A375 (cell line): Measurements from ENCODE around the gene BAD. TPM values are rescaled to one million over a fixed set of nuclear protein-coding genes. Genes with fewer than 3 reads are reported as not detected.

Experiments used
- small RNA-seq: library from RNA; depleted of rRNA; stranded (forward); fragments of <200 nt; gene quantifications from one replicate; pipeline ENCODE3, GENCODE V24; 2014
- total RNA-seq: library from RNA; depleted of rRNA; stranded (reverse); fragments of >200 nt; shearing (Covaris generic); gene quantifications from 2 replicates; pipeline ENCODE4 v1.2.3, GENCODE V29; 2014; rRNA removed

The BAD gene
- total RNA-seq, 1 experiment from 2014 or later, result 101 TPM

Small RNA genes within 50 kb of the gene (small RNA-seq; reads per million reads assigned to genes)
- not detected for gene RF00019

Other genes with a start within 250 kb of the BAD start
- 1.2 and 1.4 TPM in 2 replicates for gene FLRT1, start 248.7 kb downstream of the BAD start, total RNA-seq
- 97.2 and 109 TPM in 2 replicates for gene MACROD1, start 118.6 kb downstream of the BAD start, total RNA-seq
- gene STIP1, start 98.5 kb downstream of the BAD start, total RNA-seq, result 311 and 341 TPM in 2 replicates
- gene FERMT3, start 77.9 kb downstream of the BAD start, total RNA-seq, result 1.3 and 1.9 TPM in 2 replicates
- 56.2 and 74.4 TPM in 2 replicates for gene TRPT1, start 58.5 kb downstream of the BAD start, total RNA-seq
- 69.5 and 70.7 TPM in 2 replicates for gene NUDT22, start 58.4 kb downstream of the BAD start, total RNA-seq
- gene DNAJC4, start 54.1 kb downstream of the BAD start, total RNA-seq, result 16.8 and 23.4 TPM in 2 replicates
- 30.6 and 44.7 TPM in 2 replicates for gene VEGFB, start 50.1 kb downstream of the BAD start, total RNA-seq
- gene FKBP2, start 43.6 kb downstream of the BAD start, total RNA-seq, result 144 and 182 TPM in 2 replicates
- 650 and 685 TPM in 2 replicates for gene PPP1R14B, start 37.7 kb downstream of the BAD start, total RNA-seq
- 39.2 and 44.9 TPM in 2 replicates for gene PLCB3, start 33.1 kb downstream of the BAD start, total RNA-seq
- 27.5 and 30.3 TPM in 2 replicates for gene GPR137, start 1.2 kb upstream of the BAD start, total RNA-seq
- gene KCNK4, start 6.6 kb upstream of the BAD start, total RNA-seq, result 0.61 and 0.68 TPM in 2 replicates
- gene CATSPERZ, start 15.7 kb upstream of the BAD start, total RNA-seq, result 1.9 and 3.7 TPM in 2 replicates
- 60.7 and 66.5 TPM in 2 replicates for gene ESRRA, start 20.9 kb upstream of the BAD start, total RNA-seq
- gene TRMT112, start 32.9 kb upstream of the BAD start, total RNA-seq, result 811 and 881 TPM in 2 replicates
- 418 and 488 TPM in 2 replicates for gene PRDX5, start 33.5 kb upstream of the BAD start, total RNA-seq
- 4.1 and 5.9 TPM in 2 replicates for gene CCDC88B, start 55.5 kb upstream of the BAD start, total RNA-seq
- gene RPS6KA4, start 74.5 kb upstream of the BAD start, total RNA-seq, result 32.4 and 37.5 TPM in 2 replicates